ENCODE results near the gene NPHP4. TPM values are rescaled to one million over a fixed set of nuclear protein-coding genes. Genes with fewer than 3 reads are reported as not detected.

NPHP4 gene
- total RNA-seq, 2 experiments from 2014 or later, result 6.2 to 7.7 TPM

- H3K4me3 ChIP-seq (ENCODE audit: low read length), result peak overlapping the region; percentile 68
- intact Hi-C loops (cut with DNase I, micrococcal nuclease), result loop anchor here (1.0 to 10.0 kb wide), 3 partner anchors 36 to 207 kb away; partner anchors contain the start of genes ICMT (in 1 of the 2), NPHP4 (in 1 of the 2) and RNF207 (in 1 of the 2)
- POLR2A ChIA-PET, result interaction anchor here (6.5 kb wide), 1 partner anchor 34 kb away, joined by 92 read pairs; the partner anchor contains the start of gene NPHP4
Measured at GRCh38 chr1:6028042-6028850, 36.0 kb upstream of the NPHP4 start.

DNA sequence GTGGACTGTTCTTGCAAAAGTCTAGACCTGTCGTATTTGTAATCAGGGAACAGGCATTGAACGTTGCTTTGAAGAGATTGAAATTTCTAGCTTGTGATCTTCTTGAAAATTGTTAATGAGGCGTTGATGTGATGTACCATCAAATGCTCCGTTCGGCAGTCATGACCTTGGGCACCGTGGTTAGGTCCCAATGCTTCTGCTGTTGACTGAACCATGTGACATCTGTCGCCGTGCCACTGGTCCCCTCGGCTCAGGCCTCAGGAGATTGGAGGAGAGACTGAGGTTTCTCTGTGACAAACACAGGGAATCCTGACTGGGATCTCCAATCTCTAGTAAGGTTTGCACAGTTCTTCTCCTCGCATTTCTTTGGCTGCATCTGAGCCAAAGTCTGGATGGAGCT is 35.4 kb upstream of the NPHP4 start:
- peaks cover 60% of the 10 kb centered on the region for H3K4me1 Mint-ChIP-seq (ENCODE audit: low read depth)
- DNase-seq (no peak), ATAC-seq (ENCODE audit: poor library complexity) (no peak)
- H3K27me3 ChIP-seq (ENCODE audit: control insufficient read depth in 1 of 2, insufficient read depth in 2 of 2, low read length in 2 of 2), result no peaks in the 10 kb centered on the region
- peaks cover 75% of the 10 kb centered on the region for H3K4me1 ChIP-seq (ENCODE audit: insufficient read depth, low read length)
- H3K36me3 ChIP-seq (ENCODE audit: insufficient read depth, low read length), result peaks cover 24% of the 10 kb centered on the region
- no peak for TF ChIP-seq CTCF (IDR thresholded peaks at IDR 0.05)
- peak overlapping the region; percentile 68 for H3K4me3 ChIP-seq (ENCODE audit: low read length)
- peaks cover 34% of the 10 kb centered on the region for H3K36me3 Mint-ChIP-seq (ENCODE audit: low read depth)
- CTCF ChIA-PET, result interaction anchor here (0.6 to 1.0 kb wide), 4 partner anchors 9 to 168 kb away, joined by 3 to 4 read pairs (median 3); no protein-coding TSS in a partner anchor
- peak overlapping the region; percentile 92 for H3K27ac Mint-ChIP-seq
- no peaks in the 10 kb centered on the region for H3K9me3 ChIP-seq (ENCODE audit: control insufficient read depth in 1 of 2, insufficient read depth in 1 of 2, low read length in 2 of 2)
- peak overlapping the region; percentile 86 to 95 for H3K27ac ChIP-seq (ENCODE audit: low read depth in 1 of 2, low read length in 2 of 2)
- H3K27me3 Mint-ChIP-seq, result no peaks in the 10 kb centered on the region
- intact Hi-C loops (cut with DNase I, micrococcal nuclease), result loop anchor here in 1 of 2 experiments (10.0 kb wide), 2 partner anchors 177 to 207 kb away; partner anchors contain the start of genes ICMT and RNF207
- POLR2A ChIA-PET, result interaction anchor here (6.5 kb wide), 1 partner anchor 33 kb away, joined by 92 read pairs; the partner anchor contains the start of gene NPHP4
- peak overlapping the region; percentile 83 for H3K4me3 Mint-ChIP-seq
- H3K9me3 Mint-ChIP-seq, result no peaks in the 10 kb centered on the region

More at GRCh38 chr1:6028042-6028850, 36.0 kb upstream of the NPHP4 start:
- CTCF ChIA-PET, result interaction anchor here (0.7 kb wide), 1 partner anchor 41 kb away, joined by 4 read pairs; no protein-coding TSS in a partner anchor
- Histone ChIP-seq H3K36me3 (ENCODE audit: insufficient read depth, low read length) (peaks cover 24% of the 10 kb centered on the region), H3K27ac (ENCODE audit: low read depth in 1 of 2, low read length in 2 of 2) (peak overlapping the region; percentile 86 to 95), H3K9me3 (ENCODE audit: control insufficient read depth in 1 of 2, insufficient read depth in 1 of 2, low read length in 2 of 2) (no peaks in the 10 kb centered on the region), H3K27me3 (ENCODE audit: control insufficient read depth in 1 of 2, insufficient read depth in 2 of 2, low read length in 2 of 2) (no peaks in the 10 kb centered on the region), H3K4me1 (ENCODE audit: insufficient read depth, low read length) (peaks cover 81% of the 10 kb centered on the region)
- Mint-ChIP-seq H3K36me3 (ENCODE audit: low read depth) (peaks cover 41% of the 10 kb centered on the region), H3K27ac (peak overlapping the region; percentile 92), H3K9me3 (no peaks in the 10 kb centered on the region), H3K4me3 (peak overlapping the region; percentile 83), H3K4me1 (ENCODE audit: low read depth) (peaks cover 67% of the 10 kb centered on the region), H3K27me3 (no peaks in the 10 kb centered on the region)
- DNase-seq, result peak; percentile 46 to 88 (median 58)
- TF ChIP-seq CTCF (IDR thresholded peaks at IDR 0.05), result no peak
- peak; percentile 64 for ATAC-seq (ENCODE audit: poor library complexity)

GRCh38 chr1:6026095-6026809 is 34.0 kb upstream of the NPHP4 start:
- peaks cover 62% of the 10 kb centered on the region for H3K4me1 ChIP-seq (ENCODE audit: insufficient read depth, low read length)
- H3K9me3 Mint-ChIP-seq, result no peaks in the 10 kb centered on the region
- H3K9me3 ChIP-seq (ENCODE audit: control insufficient read depth in 1 of 2, insufficient read depth in 1 of 2, low read length in 2 of 2), result no peaks in the 10 kb centered on the region
- no peak for TF ChIP-seq CTCF (IDR thresholded peaks at IDR 0.05)
- intact Hi-C loops (cut with DNase I, micrococcal nuclease), result loop anchor here in 1 of 2 experiments (1.0 to 10.0 kb wide), 3 partner anchors 34 to 209 kb away; partner anchors contain the start of genes ICMT, NPHP4 and RNF207
- ChIA-PET CTCF (interaction anchor here (1.0 to 1.3 kb wide), 4 partner anchors 8 to 322 kb away, joined by 3 to 6 read pairs (median 4); no protein-coding TSS in a partner anchor), POLR2A (interaction anchor here (0.6 to 6.5 kb wide), 7 partner anchors 11 to 354 kb away, joined by 3 to 92 read pairs (median 3); partner anchors contain the start of gene NPHP4)
- H3K27ac Mint-ChIP-seq, result peak overlapping the region; percentile 92
- peak; percentile 81 for ATAC-seq (ENCODE audit: poor library complexity)
- H3K27me3 ChIP-seq (ENCODE audit: control insufficient read depth in 1 of 2, insufficient read depth in 2 of 2, low read length in 2 of 2), result no peaks in the 10 kb centered on the region
- peaks cover 19% of the 10 kb centered on the region for H3K36me3 ChIP-seq (ENCODE audit: insufficient read depth, low read length)
- peaks cover 47% of the 10 kb centered on the region for H3K4me1 Mint-ChIP-seq (ENCODE audit: low read depth)
- H3K4me3 Mint-ChIP-seq, result peak overlapping the region; percentile 83
- peak; percentile 82 to 98 (median 93) for DNase-seq
- H3K27me3 Mint-ChIP-seq, result no peaks in the 10 kb centered on the region
- H3K36me3 Mint-ChIP-seq (ENCODE audit: low read depth), result peaks cover 32% of the 10 kb centered on the region
- peak overlapping the region; percentile 86 to 95 for H3K27ac ChIP-seq (ENCODE audit: low read depth in 1 of 2, low read length in 2 of 2)
- H3K4me3 ChIP-seq (ENCODE audit: low read length), result peak overlapping the region; percentile 68

Data from CD4-positive, alpha-beta T cell (primary cell).